Measurements from ENCODE around the gene INO80E.

DNA sequence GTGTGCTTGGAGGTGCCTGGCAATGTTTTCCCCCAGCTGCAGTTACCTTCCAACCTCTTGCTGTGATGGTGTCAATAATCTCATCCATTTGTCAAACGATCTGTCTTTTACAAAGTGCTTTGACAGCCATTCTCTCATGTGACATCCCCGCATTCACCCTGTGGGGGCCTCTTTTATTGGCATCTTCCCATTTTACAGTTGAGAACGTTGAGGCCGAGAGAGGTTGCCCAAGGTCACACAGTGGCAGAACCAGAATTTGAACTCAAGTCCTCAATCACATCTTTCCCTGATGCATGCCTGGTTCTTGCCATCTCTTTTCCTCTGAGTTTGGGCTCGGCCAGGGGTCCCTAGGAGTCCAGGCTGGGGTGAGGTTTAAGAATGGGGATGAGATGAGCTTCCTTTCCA is 20.9 kb upstream of the INO80E start:
- TF ChIP-seq EGR1 (IDR thresholded peaks at IDR 0.05; ENCODE audit: low read depth in 2 of 2) (no peak), YY1 (IDR thresholded peaks at IDR 0.05) (no peak), RAD21 (IDR thresholded peaks at IDR 0.05) (no peak), GABPA (IDR thresholded peaks at IDR 0.05 in 1 of 2, conservative IDR thresholded peaks at IDR 0.05 in 1 of 2) (no peak), TAF1 (conservative IDR thresholded peaks at IDR 0.05) (no peak), SP1 (IDR thresholded peaks at IDR 0.05) (no peak), HNF4A (conservative IDR thresholded peaks at IDR 0.05) (no peak), JUND (IDR thresholded peaks at IDR 0.05) (no peak), HNF4G (IDR thresholded peaks at IDR 0.05) (no peak)
- TF ChIP-seq, protein P1, sequence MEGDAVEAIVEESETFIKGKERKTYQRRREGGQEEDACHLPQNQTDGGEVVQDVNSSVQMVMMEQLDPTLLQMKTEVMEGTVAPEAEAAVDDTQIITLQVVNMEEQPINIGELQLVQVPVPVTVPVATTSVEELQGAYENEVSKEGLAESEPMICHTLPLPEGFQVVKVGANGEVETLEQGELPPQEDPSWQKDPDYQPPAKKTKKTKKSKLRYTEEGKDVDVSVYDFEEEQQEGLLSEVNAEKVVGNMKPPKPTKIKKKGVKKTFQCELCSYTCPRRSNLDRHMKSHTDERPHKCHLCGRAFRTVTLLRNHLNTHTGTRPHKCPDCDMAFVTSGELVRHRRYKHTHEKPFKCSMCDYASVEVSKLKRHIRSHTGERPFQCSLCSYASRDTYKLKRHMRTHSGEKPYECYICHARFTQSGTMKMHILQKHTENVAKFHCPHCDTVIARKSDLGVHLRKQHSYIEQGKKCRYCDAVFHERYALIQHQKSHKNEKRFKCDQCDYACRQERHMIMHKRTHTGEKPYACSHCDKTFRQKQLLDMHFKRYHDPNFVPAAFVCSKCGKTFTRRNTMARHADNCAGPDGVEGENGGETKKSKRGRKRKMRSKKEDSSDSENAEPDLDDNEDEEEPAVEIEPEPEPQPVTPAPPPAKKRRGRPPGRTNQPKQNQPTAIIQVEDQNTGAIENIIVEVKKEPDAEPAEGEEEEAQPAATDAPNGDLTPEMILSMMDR (IDR thresholded peaks at IDR 0.05; ENCODE audit: low read depth, low read length, missing input control): no peak
- TF ChIP-seq, protein P2, sequence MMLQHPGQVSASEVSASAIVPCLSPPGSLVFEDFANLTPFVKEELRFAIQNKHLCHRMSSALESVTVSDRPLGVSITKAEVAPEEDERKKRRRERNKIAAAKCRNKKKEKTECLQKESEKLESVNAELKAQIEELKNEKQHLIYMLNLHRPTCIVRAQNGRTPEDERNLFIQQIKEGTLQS (IDR thresholded peaks at IDR 0.05): no peak
- TF ChIP-seq, protein P3, sequence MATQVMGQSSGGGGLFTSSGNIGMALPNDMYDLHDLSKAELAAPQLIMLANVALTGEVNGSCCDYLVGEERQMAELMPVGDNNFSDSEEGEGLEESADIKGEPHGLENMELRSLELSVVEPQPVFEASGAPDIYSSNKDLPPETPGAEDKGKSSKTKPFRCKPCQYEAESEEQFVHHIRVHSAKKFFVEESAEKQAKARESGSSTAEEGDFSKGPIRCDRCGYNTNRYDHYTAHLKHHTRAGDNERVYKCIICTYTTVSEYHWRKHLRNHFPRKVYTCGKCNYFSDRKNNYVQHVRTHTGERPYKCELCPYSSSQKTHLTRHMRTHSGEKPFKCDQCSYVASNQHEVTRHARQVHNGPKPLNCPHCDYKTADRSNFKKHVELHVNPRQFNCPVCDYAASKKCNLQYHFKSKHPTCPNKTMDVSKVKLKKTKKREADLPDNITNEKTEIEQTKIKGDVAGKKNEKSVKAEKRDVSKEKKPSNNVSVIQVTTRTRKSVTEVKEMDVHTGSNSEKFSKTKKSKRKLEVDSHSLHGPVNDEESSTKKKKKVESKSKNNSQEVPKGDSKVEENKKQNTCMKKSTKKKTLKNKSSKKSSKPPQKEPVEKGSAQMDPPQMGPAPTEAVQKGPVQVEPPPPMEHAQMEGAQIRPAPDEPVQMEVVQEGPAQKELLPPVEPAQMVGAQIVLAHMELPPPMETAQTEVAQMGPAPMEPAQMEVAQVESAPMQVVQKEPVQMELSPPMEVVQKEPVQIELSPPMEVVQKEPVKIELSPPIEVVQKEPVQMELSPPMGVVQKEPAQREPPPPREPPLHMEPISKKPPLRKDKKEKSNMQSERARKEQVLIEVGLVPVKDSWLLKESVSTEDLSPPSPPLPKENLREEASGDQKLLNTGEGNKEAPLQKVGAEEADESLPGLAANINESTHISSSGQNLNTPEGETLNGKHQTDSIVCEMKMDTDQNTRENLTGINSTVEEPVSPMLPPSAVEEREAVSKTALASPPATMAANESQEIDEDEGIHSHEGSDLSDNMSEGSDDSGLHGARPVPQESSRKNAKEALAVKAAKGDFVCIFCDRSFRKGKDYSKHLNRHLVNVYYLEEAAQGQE (IDR thresholded peaks at IDR 0.05): no peak
- TF ChIP-seq, protein P4, sequence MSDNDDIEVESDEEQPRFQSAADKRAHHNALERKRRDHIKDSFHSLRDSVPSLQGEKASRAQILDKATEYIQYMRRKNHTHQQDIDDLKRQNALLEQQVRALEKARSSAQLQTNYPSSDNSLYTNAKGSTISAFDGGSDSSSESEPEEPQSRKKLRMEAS (IDR thresholded peaks at IDR 0.05): no peak

All from liver (tissue), 3 donors.